Neural cell (in vitro differentiated cells): ENCODE results near the gene ASCL5. TPM values are rescaled to one million over a fixed set of nuclear protein-coding genes. Genes with fewer than 3 reads are reported as not detected.
"Not testable (repeated sequence)": the region's sequence is repeated elsewhere in the genome, so short reads cannot be mapped to it uniquely, and the experiment has no call there.

Source experiments
- H2AFZ ChIP-seq: fragments of 200-600, 300-800 bp; sonication (generic), shearing (Covaris generic); 2 replicates; pipeline ENCODE4 v1.6.0; 2014; ENCODE audit warnings: low read depth, mild to moderate bottlenecking, antibody characterized with exemption, low read length, moderate library complexity
- H3F3A ChIP-seq: fragments of 200-600 bp; shearing (Covaris generic); 2 replicates; pipeline ENCODE4 v1.6.1; 2016; ENCODE audit warnings: mild to moderate bottlenecking, moderate library complexity, mixed read lengths, antibody characterized with exemption, low read length; ENCODE audit not compliant: insufficient read depth, poor library complexity, severe bottlenecking
- H3K27ac ChIP-seq: fragments of 200-600, 300-800 bp; sonication (generic), shearing (Covaris generic); 2 replicates; pipeline ENCODE4 v1.5.1; 2014; ENCODE audit warnings: mild to moderate bottlenecking, low read length, moderate library complexity
- H3K27me3 ChIP-seq: fragments of 300-800, 200-600 bp; sonication (generic), shearing (Covaris generic); 2 replicates; pipeline ENCODE4 v1.6.0; 2014; ENCODE audit warnings: mild to moderate bottlenecking, low read depth, low read length, moderate library complexity; ENCODE audit not compliant: insufficient read depth
- H3K36me3 ChIP-seq: fragments of 300-800, 200-600 bp; sonication (generic), shearing (Covaris generic); 2 replicates; pipeline ENCODE4 v1.5.1; 2014; ENCODE audit warnings: mild to moderate bottlenecking, antibody characterized with exemption, low read length, moderate library complexity; ENCODE audit not compliant: insufficient read depth
- H3K4me2 ChIP-seq: fragments of 300-800, 200-600 bp; sonication (generic), shearing (Covaris generic); 2 replicates; pipeline ENCODE4 v1.6.0; 2014; ENCODE audit warnings: mild to moderate bottlenecking, low read length
- H3K4me3 ChIP-seq: fragments of 300-800, 200-600 bp; sonication (generic), shearing (Covaris generic); 2 replicates; pipeline ENCODE4 v1.5.1; 2014; ENCODE audit warnings: mild to moderate bottlenecking, low read length, moderate library complexity
- H3K79me2 ChIP-seq: fragments of 200-600 bp; shearing (Covaris generic); replicated peaks from 2 replicates; pipeline ENCODE4 v1.6.0; 2014; ENCODE audit warnings: mild to moderate bottlenecking, low read length, moderate library complexity; ENCODE audit not compliant: insufficient read depth
- H3K9ac ChIP-seq: fragments of 300-800, 200-600 bp; sonication (generic), shearing (Covaris generic); 2 replicates; pipeline ENCODE4 v1.6.1; 2016; ENCODE audit warnings: mild to moderate bottlenecking, low read length, mixed read lengths
- H3K9me2 ChIP-seq: fragments of 200-600 bp; shearing (Covaris generic); 2 replicates; pipeline ENCODE4 v1.6.1; 2016; ENCODE audit warnings: mild to moderate bottlenecking, low read length, mixed read lengths; ENCODE audit not compliant: insufficient read depth
- H3K9me3 ChIP-seq: fragments of 200-600, 300-800 bp; sonication (generic), shearing (Covaris generic); 2 replicates; pipeline ENCODE4 v1.6.1; 2016; ENCODE audit warnings: mild to moderate bottlenecking, mixed run types, low read length, moderate library complexity, mixed read lengths
- H4K20me1 ChIP-seq: fragments of 200-600 bp; shearing (Covaris generic); 2 replicates; pipeline ENCODE4 v1.6.1; 2016; ENCODE audit warnings: mild to moderate bottlenecking, mixed run types; ENCODE audit not compliant: insufficient read depth
- EP300 ChIP-seq: fragments of 450-650 bp; conservative IDR thresholded peaks from 2 replicates; pipeline ENCODE4 v1.6.1; 2014; ENCODE audit warnings: antibody characterized with exemption, mild to moderate bottlenecking, moderate library complexity; ENCODE audit not compliant: poor library complexity, severe bottlenecking
- EZH2 ChIP-seq: fragments of 200-600, 300-800 bp; shearing (Covaris generic), sonication (generic); IDR thresholded peaks from 2 replicates; pipeline ENCODE4 v1.6.1; 2014; ENCODE audit warnings: antibody characterized with exemption, low read length, borderline replicate concordance, mild to moderate bottlenecking; ENCODE audit not compliant: insufficient read depth, poor library complexity, severe bottlenecking
- MXI1 ChIP-seq: fragments of 450-650 bp; conservative IDR thresholded peaks from 2 replicates; pipeline ENCODE4 v1.6.1; 2014; ENCODE audit warnings: antibody characterized with exemption, mild to moderate bottlenecking; ENCODE audit not compliant: poor library complexity, severe bottlenecking
- POLR2AphosphoS5 ChIP-seq: IDR thresholded peaks from 2 replicates; pipeline ENCODE4 v1.6.1; 2012
- RAD21 ChIP-seq: fragments of 450-650 bp; conservative IDR thresholded peaks from 2 replicates; pipeline ENCODE4 v1.6.1; 2014; ENCODE audit warnings: antibody characterized with exemption, mild to moderate bottlenecking, moderate library complexity
- SMC3 ChIP-seq: fragments of 450-650 bp; conservative IDR thresholded peaks from 2 replicates; pipeline ENCODE4 v1.6.1; 2014; ENCODE audit warnings: antibody characterized with exemption, mild to moderate bottlenecking, moderate library complexity; ENCODE audit not compliant: poor library complexity
- TAF1 ChIP-seq: IDR thresholded peaks from 2 replicates; pipeline ENCODE4 v1.6.1; 2012; ENCODE audit warnings: low read depth
- polyA plus RNA-seq: library from polyadenylated mRNA; depleted of rRNA; stranded (reverse); fragments of >200 nt; gene quantifications from 2 replicates; pipeline ENCODE4 v1.2.3, GENCODE V29; 2014
- TF ChIP-seq, protein P1 (sequence below): fragments of 450-650 bp; IDR thresholded peaks from 2 replicates; pipeline ENCODE4 v1.5.1; 2014; ENCODE audit warnings: antibody characterized with exemption, mild to moderate bottlenecking, moderate library complexity; ENCODE audit not compliant: poor library complexity, severe bottlenecking
- TF ChIP-seq, protein P2 (sequence below): IDR thresholded peaks from 2 replicates; pipeline ENCODE4 v1.6.1; 2012; ENCODE audit warnings: borderline replicate concordance

Gene ASCL5
- polyA plus RNA-seq, 1 donor from 2014 or later: not detected

DNA sequence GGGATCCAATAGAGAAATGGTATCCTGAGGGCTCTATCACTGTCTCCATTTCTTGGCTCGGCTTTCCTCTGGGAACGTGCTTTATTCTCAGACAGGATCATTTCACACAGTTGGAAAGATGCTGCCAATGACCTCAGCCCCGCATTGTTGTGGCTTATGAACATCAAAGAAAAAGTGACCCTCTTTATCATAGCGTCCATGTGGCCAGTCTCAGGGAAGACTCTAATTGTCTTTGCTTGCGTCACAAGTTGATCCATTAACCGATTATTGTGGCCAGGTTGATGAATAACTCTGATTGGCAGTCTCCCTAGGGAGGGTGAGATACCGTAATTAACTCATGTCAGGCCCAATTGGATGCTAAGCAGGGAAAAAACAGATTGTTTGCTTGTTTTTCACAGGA lies 37.7 kb upstream of the ASCL5 start:
- Histone ChIP-seq H3K9me3 (no peaks in the 10 kb centered on the region), H3K9ac (no peak overlapping the region), H3K36me3 (no peaks in the 10 kb centered on the region), H3K9me2 (no peaks in the 10 kb centered on the region), H3K27me3 (no peaks in the 10 kb centered on the region), H3K4me2 (no peak overlapping the region), H4K20me1 (no peaks in the 10 kb centered on the region), H3K27ac (no peak overlapping the region), H3K79me2 (no peaks in the 10 kb centered on the region), H3F3A (no peaks in the 10 kb centered on the region), H2AFZ (no peak overlapping the region), H3K4me3 (no peak overlapping the region)
- TF ChIP-seq RAD21: no peak
- TF ChIP-seq, protein P1, sequence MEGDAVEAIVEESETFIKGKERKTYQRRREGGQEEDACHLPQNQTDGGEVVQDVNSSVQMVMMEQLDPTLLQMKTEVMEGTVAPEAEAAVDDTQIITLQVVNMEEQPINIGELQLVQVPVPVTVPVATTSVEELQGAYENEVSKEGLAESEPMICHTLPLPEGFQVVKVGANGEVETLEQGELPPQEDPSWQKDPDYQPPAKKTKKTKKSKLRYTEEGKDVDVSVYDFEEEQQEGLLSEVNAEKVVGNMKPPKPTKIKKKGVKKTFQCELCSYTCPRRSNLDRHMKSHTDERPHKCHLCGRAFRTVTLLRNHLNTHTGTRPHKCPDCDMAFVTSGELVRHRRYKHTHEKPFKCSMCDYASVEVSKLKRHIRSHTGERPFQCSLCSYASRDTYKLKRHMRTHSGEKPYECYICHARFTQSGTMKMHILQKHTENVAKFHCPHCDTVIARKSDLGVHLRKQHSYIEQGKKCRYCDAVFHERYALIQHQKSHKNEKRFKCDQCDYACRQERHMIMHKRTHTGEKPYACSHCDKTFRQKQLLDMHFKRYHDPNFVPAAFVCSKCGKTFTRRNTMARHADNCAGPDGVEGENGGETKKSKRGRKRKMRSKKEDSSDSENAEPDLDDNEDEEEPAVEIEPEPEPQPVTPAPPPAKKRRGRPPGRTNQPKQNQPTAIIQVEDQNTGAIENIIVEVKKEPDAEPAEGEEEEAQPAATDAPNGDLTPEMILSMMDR: no peak
- TF ChIP-seq, protein P2, sequence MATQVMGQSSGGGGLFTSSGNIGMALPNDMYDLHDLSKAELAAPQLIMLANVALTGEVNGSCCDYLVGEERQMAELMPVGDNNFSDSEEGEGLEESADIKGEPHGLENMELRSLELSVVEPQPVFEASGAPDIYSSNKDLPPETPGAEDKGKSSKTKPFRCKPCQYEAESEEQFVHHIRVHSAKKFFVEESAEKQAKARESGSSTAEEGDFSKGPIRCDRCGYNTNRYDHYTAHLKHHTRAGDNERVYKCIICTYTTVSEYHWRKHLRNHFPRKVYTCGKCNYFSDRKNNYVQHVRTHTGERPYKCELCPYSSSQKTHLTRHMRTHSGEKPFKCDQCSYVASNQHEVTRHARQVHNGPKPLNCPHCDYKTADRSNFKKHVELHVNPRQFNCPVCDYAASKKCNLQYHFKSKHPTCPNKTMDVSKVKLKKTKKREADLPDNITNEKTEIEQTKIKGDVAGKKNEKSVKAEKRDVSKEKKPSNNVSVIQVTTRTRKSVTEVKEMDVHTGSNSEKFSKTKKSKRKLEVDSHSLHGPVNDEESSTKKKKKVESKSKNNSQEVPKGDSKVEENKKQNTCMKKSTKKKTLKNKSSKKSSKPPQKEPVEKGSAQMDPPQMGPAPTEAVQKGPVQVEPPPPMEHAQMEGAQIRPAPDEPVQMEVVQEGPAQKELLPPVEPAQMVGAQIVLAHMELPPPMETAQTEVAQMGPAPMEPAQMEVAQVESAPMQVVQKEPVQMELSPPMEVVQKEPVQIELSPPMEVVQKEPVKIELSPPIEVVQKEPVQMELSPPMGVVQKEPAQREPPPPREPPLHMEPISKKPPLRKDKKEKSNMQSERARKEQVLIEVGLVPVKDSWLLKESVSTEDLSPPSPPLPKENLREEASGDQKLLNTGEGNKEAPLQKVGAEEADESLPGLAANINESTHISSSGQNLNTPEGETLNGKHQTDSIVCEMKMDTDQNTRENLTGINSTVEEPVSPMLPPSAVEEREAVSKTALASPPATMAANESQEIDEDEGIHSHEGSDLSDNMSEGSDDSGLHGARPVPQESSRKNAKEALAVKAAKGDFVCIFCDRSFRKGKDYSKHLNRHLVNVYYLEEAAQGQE: no peak
- TF ChIP-seq MXI1: no peak
- TF ChIP-seq SMC3: no peak
- no peak for TF ChIP-seq EP300
- no peak for TF ChIP-seq POLR2AphosphoS5
- TF ChIP-seq EZH2: no peak
- TF ChIP-seq TAF1: no peak

DNA sequence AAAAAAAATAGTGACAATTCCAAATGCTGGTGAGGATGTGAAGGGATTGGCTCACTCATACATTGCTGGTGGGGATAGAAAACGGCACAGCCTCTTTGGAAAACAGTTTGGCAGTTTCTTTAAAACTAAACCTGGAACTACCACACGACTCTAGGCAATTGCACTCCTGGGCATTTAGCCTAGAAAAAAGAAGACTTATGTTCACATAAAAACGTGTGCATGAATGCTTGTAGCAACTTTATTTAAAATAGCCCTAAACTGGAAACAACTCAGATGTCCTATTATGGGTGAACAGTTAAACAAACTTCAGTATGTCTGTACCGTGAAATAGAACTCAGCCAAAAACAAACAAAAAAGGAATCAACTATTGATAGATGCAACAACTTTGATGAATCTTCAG lies 36.7 kb upstream of the ASCL5 start:
- Histone ChIP-seq H3K27ac (no peak overlapping the region), H3K9me3 (no peaks in the 10 kb centered on the region), H2AFZ (no peak overlapping the region), H3F3A (no peaks in the 10 kb centered on the region), H3K9me2 (no peaks in the 10 kb centered on the region), H3K4me3 (no peak overlapping the region), H3K36me3 (no peaks in the 10 kb centered on the region), H4K20me1 (no peaks in the 10 kb centered on the region), H3K4me2 (no peak overlapping the region), H3K9ac (no peak overlapping the region), H3K79me2 (no peaks in the 10 kb centered on the region), H3K27me3 (no peaks in the 10 kb centered on the region)
- TF ChIP-seq RAD21: no peak
- TF ChIP-seq EP300: no peak
- TF ChIP-seq POLR2AphosphoS5: no peak
- no peak for TF ChIP-seq MXI1

DNA sequence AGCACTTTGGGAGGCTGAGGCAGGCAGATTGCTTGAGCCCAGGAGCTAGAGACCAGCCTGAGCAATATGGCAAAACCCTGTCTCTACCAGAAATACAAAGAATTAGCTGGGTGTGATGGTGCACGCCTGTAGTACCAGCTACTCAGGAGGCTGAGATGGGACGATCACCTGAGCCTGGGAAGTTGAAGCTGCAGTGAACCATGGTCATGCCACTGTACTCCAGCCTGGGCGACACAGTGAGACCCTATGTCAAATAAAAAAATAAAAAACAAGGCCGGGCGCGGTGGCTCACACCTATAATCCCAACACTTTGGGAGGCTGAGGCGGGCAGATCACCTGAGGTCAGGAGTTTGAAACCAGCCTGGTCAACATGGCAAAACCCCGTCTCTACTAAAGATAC lies 36.1 kb upstream of the ASCL5 start:
- not testable (repeated sequence) for H3F3A ChIP-seq, H2AFZ ChIP-seq, H4K20me1 ChIP-seq, H3K4me2 ChIP-seq, H3K9me2 ChIP-seq, H3K36me3 ChIP-seq, H3K27me3 ChIP-seq, H3K9me3 ChIP-seq, H3K9ac ChIP-seq, H3K4me3 ChIP-seq, H3K27ac ChIP-seq, H3K79me2 ChIP-seq
